GM18861 (cell line): ENCODE results near the gene KRTAP2-3.
"Not testable (repeated sequence)": the region's sequence is repeated elsewhere in the genome, so short reads cannot be mapped to it uniquely, and the experiment has no call there.

ENCODE experiments used
- ATAC-seq: cut with Tn5 transposase; IDR thresholded peaks from one replicate; pipeline ENCODE4 v1.9.1; 2021; ENCODE audit not compliant: unreplicated experiment

Gene KRTAP2-3

DNA sequence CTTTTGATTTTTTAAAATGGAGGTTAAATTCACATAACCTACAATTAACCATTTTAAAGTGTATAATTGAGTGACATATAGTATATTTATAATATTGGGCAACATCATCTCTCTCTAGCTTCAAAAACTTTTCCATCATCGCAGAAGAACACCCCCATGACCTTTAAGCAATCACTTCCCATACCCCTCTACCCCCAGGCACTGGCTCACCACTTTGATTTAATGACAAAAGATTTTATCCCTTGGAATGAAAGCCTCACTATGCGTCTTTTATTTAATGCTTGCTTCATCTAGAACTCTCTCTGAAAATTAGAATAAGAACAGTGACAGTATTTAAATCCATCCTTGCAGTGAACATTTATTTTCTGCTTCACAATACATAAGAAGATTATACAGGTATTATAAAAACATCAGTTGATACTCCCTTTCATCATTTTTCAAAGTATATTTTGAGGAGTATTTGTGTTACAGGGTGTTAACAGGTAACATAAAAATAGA, 22.0 kb downstream of the KRTAP2-3 start:
- ATAC-seq = no peak

DNA sequence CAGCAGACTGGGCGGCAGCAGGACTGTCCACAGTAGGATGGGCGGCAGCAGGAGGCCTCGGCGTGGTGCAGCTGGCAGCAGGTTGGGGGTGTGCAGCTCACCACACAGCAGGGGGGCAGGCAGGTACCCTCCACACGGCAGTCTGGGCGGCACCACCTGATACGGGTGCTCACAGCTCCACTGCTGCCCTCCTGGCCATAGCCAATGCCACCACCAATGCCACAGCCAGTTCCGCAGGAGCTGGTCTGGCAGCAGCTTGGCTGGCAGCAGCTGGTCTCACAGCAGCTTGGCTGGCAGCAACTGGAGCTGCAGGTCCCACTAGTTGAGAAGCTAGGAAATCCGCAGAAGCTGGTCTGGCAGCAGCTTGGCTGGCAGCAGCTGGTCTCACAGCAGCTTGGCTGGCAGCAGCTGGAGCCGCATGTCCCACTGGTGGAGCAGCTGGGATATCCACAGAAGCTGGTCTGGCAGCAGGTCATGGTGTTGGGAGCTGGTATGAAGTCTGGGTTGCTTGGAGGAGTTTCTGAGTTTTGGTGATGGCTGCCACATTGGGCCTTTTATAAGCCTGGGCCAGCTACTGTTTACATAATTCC, 25.5 kb downstream of the KRTAP2-3 start, which contains the start of gene KRTAP1-3:
Gene KRTAP1-3 (minus strand): TSS at position 529 of the 590 bp plus-strand sequence. CDS start 53 bp downstream, at position 476.
- ATAC-seq = not testable (repeated sequence)

DNA sequence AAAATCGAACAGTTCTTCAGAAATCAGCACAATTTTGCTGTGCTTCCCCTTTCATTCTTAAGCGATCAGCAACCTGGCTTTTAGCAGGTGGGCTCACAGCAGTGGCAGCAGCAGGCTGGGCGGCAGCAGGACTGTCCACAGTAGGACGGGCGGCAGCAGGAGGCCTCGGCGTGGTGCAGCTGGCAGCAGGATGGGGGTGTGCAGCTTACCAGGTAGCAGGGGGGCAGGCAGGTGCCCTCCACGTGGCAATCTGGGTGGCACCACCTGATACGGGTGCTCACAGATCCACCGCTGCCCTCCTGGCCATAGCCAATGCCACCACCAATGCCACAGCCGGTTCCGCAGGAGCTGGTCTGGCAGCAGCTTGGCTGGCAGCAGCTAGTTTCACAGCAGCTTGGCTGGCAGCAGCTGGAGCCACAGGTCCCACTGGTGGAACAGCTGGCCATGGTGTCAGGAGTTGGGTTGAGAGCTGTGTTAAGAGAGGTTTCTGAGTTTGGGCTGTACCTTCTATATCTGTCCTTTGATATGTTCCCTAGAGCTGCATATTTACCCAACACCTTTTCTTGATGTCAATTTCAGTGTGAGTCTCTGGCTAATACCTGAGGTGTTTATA, 30.2 kb downstream of the KRTAP2-3 start, which contains the start of gene KRTAP1-4:
Gene KRTAP1-4 (minus strand): TSS at position 563 of the 613 bp plus-strand sequence. CDS start 117 bp downstream, at position 446.
- no peak for ATAC-seq

DNA sequence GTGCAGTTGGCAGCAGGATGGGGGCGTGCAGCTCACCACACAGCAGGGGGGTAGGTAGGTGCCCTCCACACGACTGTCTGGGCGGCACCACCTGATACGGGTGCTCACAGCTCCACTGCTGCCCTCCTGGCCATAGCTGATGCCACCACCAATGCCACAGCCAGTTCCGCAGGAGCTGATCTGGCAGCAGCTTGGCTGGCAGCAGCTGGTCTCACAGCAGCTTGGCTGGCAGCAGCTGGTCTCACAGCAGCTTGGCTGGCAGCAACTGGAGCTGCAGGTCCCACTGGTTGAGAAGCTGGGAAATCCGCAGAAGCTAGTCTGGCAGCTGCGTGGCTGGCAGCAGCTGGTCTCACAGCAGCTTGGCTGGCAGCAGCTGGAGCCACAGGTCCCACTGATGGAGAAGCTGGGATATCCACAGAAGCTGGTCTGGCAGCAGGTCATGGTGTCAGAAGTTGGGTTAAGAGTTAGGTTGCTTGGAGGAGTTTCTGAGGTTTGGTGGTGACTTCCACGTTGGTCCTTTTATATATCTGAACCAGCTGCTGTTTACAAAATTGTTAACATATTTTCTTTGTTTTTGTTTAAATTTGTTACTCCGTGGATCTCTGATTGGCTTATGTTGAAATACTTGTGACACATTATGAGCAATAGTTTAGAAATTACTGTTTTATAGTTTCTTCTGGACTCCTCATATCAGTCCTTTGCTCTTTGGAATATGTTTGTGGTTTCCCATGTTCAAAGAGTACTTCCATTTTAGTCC, 33.0 kb downstream of the KRTAP2-3 start, which contains the start of gene KRTAP1-5:
Gene KRTAP1-5 (minus strand): TSS at position 494 of the 757 bp plus-strand sequence. CDS start 53 bp downstream, at position 441.
- ATAC-seq = no peak

DNA sequence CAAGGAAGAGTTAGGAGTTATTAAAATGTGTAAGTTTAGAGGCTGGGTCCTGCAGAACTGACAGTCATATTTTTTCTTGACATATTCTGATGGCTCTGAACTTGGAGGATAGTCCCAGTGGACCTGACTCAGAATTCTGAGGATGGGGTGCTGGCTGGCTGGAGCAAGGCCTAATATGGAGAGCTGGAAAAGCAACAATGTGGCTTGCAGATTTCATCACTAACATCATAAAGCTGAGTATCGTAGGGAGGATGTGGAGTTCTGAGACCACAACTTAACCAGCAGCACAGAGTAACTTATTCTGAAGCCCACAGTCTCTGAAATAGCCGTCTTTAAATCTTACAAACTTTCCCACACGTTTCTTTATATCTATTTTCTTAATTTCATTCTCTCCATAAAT, 35.2 kb downstream of the KRTAP2-3 start:
- no peak for ATAC-seq

DNA sequence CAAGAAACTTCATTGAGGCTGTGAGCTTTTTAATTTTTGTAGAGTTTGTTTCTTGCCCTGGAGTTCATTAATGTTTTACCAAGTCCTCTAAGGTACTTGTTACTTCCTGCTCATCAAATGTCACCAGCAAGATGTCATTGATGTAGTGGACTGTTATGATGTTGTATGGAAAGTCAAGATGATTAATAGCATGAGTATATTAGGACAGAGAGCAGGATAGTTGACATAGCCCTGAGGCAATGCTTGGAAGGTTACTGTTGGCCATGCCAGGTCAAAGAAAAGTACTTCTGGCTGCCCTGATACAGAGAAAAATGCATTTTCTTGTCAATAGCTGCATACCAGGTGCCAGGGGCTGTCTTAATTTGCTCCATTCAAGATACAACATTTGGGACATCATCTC, 39.6 kb downstream of the KRTAP2-3 start:
- no peak for ATAC-seq

DNA sequence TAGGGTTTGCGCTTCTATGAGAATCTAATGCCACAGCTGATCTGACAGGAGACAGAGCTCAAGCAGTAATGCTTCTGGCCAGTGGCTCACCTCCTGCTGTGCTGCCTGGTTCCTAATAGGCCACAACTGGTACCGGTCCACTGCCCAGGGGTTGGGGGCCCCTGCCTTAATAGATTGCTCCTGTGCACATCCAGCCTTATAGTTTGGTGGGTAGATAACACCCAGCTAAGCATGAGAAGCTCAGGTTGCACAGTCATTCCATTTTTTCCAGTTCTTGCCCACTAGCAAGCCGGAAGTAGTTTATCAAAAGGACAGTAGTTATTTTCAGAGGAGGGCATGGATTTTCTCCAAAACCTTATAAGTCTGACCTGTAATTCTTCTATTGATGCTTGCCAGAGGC, 40.5 kb downstream of the KRTAP2-3 start:
- no peak for ATAC-seq

DNA sequence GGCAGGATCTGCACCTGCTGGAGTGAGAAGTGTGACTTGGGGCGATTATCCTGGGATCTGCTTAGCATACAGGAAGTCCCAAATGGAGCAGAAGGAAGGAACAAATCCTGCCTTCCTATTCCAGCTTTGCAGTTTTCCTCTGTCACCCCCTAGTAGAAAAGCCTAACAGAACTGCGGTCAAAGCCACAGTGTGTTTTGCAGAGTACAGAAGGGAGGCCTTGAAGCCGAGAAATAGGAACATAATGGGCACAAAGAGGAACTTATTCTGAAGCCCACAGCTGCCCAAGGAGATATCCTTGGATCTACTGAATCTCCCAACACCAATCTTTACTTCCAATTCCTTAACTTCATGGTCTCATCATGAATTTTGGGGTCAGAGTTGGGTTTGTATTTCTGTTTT, 41.4 kb downstream of the KRTAP2-3 start:
- no peak for ATAC-seq

DNA sequence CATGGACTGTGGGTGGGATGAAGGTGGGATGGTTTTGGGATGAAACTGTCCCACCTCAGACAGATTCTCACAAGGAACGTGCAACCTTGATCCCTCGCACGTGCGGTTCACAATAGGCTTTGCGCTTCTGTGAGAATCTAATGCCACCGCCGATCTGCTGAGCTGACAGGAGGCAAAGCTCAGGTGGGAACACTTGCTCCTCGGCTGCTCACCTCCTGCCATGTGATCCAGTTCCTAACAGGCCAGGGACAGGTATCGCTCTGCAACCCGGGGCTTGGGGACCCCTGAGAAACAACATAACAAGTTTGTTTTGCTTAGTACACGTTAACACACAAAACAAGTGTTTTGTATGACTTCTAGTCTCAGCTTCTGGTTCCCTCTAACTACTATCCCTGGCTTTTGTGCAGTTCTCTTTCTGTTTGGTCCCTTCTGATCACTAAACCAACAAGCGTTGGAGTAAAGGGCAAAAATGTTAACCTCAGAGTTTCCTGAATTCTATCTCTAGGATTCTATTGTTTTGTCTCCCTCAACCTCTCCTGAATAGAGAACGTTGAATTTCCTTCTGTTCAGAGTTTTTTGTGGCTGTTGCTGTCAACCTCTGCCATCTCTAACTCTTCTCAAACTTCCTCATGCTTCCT, 43.2 kb downstream of the KRTAP2-3 start:
- ATAC-seq = no peak

DNA sequence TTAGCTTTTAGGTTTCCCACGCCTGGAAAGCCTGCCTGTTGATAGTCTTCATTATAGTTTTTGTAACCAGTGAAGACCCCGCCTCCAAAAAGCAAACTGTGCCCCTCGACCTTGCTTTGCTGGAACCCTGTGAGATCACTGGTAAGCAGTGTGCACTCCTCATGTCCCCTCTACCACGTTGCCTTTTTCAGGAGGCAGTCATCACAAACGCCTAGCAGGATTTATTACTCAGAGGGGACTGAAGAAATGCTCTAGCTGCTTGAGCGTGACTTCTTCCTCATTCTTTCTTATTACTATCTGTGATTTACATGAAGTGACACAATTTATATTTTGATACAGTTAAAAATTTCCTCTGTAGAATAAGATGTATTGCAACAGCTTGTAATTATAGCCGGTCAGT, 44.5 kb downstream of the KRTAP2-3 start:
- no peak for ATAC-seq

DNA sequence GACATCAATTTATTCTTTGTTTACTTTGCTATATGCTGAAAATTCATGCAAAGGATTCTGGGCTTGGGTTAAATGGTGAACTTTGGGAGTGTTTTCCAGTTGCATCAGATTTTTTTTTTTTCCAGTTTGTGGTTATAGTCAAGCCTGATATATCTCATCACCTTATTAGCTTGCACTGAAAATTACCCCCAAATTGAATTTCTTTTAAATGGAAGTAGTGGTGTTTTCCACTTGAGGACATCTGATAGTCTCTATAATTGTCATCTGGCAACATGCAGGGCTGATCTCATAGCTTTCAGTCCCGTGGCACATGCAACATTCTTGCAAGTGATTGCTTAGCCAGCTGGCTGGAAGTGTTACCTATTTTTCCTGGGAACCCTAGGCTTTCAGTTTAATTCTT, 46.3 kb downstream of the KRTAP2-3 start:
- ATAC-seq = no peak

DNA sequence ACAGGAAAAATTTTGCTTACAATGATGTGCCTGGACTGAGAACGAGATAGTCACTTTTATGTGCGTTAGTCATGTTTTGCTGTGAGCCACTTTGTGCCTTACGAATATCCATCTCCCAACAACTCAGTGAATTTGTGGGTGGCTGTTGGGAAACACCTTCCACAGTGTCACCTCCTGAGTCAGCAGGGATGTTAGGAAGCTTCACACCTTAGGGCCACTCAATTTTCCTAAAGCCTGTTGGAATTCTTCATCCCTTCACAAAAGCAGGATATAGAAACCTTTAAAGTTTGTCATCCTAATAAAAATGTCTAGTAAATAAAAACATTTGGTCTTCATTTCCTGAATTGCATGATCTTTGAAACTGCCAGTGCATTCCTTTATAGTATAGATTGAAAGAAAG, 46.7 kb downstream of the KRTAP2-3 start:
- ATAC-seq = no peak

DNA sequence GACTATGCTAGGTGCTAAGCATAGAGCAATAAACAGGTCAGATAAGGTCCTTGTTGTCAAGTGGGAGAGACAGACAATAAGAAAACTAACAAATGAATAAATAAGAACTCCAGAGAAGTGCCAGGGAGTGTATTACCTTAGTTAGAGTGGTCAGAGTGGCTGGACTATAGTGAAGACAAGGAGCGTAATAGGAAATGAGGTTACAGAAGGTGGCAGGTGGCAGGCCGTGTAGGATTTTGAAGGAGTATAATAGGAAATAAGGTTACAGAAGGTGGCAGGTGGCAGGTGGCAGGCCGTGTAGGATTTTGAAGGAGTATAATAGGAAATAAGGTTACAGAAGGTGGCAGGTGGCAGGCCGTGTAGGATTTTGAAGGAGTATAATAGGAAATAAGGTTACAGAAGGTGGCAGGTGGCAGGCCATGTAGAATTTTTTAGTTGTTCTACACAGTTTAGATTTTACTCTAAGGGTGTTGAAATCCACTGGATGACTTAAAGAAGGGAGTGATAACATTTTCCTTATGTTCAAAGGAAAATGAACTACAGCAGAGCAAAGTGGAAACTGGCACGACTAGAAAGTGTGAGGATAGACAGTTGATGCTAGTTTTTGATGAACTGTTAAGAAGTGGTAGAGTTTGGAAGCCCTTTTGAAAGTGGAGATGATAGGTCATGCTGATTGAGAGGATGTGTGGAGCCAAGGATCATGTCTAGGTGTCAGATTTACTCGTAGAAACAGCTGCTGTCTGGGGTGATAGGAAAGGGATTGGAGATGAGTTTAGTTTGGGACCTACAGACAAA, 47.4 kb downstream of the KRTAP2-3 start:
- ATAC-seq = no peak

DNA sequence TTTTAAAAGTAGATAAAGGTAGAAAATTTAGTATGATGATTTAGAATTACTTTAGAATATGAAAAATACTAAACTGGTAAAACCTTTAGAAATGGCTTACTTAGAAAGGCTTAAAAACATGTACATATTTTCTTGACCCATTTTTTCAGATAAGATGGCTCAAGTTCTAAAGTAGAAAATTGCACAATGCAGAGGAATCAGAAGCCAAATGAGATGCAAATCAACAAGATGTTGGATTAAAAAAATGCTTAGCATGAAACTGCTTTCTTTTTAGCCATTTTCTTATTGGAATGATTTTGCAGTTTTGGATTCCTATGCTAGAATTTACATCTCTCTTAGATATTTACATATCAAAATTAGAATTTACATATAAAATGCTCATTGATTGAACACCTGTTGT, 49.5 kb downstream of the KRTAP2-3 start:
- no peak for ATAC-seq

DNA sequence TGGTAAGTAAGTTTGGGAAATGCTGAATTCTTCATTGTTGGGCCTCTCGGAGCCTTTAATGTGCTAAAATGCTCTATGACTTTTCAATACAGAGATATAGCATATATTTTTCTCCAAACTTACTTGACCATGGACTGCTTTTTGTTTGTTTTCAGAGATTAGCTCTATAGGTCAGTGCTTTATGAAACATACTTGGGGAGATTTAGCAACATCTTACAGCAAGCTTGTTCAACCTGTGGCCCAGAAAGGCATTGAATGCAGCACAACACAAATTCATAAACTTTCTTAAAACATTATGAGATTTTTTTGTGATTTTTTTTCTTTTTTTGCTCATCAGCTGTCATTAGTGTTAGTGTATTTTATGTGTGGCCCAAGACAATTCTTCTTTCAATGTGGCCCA, 50.0 kb downstream of the KRTAP2-3 start:
- ATAC-seq = no peak

DNA sequence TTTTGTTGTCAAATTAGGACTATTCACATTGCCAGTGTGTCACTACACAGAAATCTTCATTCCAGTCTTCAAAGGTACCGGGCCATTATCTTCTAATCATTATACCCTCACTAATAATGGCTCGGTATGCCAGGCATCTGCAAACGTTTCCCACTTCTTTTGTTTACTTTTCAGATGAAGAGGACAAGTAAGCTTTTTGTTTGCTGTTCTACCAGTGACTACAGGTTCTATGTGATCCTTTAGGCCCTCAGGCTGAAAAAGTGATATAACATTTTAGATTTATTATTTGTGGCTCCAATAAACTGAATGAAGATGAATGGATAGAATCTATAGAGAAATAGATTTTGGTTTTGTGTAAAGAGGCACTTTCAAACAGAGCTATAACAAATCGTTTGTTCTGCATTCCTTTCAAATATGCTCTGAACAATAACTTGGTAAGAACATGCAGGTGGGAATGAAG, 50.6 kb downstream of the KRTAP2-3 start:
- ATAC-seq = no peak
